ENCODE measurements around the gene TSPYL2.

TSPYL2 gene

GRCh38 chrX:53080628-53081580, 1.3 kb upstream of the TSPYL2 start:
- DNase-seq = no peak

GRCh38 chrX:53082773-53083616, 828 bp downstream of the TSPYL2 start:
- no peak for DNase-seq

GRCh38 chrX:53084043-53084570, 1.9 kb downstream of the TSPYL2 start:
- DNase-seq = no peak

- no peak for DNase-seq
These were observed 2.7 kb downstream of the TSPYL2 start for GRCh38 chrX:53084863-53085262.

- DNase-seq = no peak
These were observed 3.6 kb downstream of the TSPYL2 start for GRCh38 chrX:53085661-53086229.

GRCh38 chrX:53086464-53086863, 4.3 kb downstream of the TSPYL2 start:
- no peak for DNase-seq

- no peak for DNase-seq
These were observed 5.2 kb downstream of the TSPYL2 start for GRCh38 chrX:53087388-53087831.

GRCh38 chrX:53088136-53088974, 6.2 kb downstream of the TSPYL2 start:
- DNase-seq = no peak

GRCh38 chrX:53089224-53089842, 7.2 kb downstream of the TSPYL2 start:
- DNase-seq = peak; percentile 62

- no peak for DNase-seq
These were observed 7.8 kb downstream of the TSPYL2 start for GRCh38 chrX:53089925-53090324.

- DNase-seq = no peak
These were observed 9.2 kb downstream of the TSPYL2 start for GRCh38 chrX:53091354-53091753.

GRCh38 chrX:53093177-53093655, 11.0 kb downstream of the TSPYL2 start:
- peak; percentile 61 for DNase-seq

- DNase-seq = peak; percentile 93
These were observed 11.8 kb downstream of the TSPYL2 start, which contains the start of gene KANTR for GRCh38 chrX:53093748-53094581. Gene KANTR, plus strand, starts transcription at chrX:53094142. Its CDS starts 30,131 bp downstream, at chrX:53124273.

- no peak for DNase-seq
These were observed 12.4 kb downstream of the TSPYL2 start for GRCh38 chrX:53094582-53094905.

- DNase-seq = no peak
These were observed 13.6 kb downstream of the TSPYL2 start for GRCh38 chrX:53095796-53096195.

GRCh38 chrX:53114864-53115549, 32.8 kb downstream of the TSPYL2 start:
- no peak for DNase-seq

GRCh38 chrX:53115550-53115874, 33.3 kb downstream of the TSPYL2 start:
- DNase-seq = no peak

GRCh38 chrX:53116101-53116500, 33.9 kb downstream of the TSPYL2 start:
- DNase-seq = no peak

- DNase-seq = no peak
These were observed 39.8 kb downstream of the TSPYL2 start for GRCh38 chrX:53122013-53122412.

GRCh38 chrX:53125506-53125905, 43.3 kb downstream of the TSPYL2 start:
- no peak for DNase-seq
